MM.1S (cell line): ENCODE results near the gene S100A6.

Experiments used
- CTCF ChIP-seq: fragments of 300-600 bp; sonication (generic); IDR thresholded peaks from 2 replicates; pipeline ENCODE4 v1.5.1; 2016; ENCODE audit warnings: antibody characterized with exemption, low read length, mixed read lengths
- EZH2 ChIP-seq: fragments of 300-600 bp; sonication (generic); optimal IDR thresholded peaks from 2 replicates; pipeline ENCODE3; 2017; ENCODE audit warnings: low read depth, mild to moderate bottlenecking, antibody characterized with exemption, low read length, mixed read lengths

GRCh38 chr1:153515504-153516394 lies 20.0 kb downstream of the S100A6 start:
- TF ChIP-seq EZH2 (no peak), CTCF (no peak)
